Stimulated activated CD4-positive, alpha-beta T cell treated with anti-CD3 and anti-CD28 coated beads, TNF-alpha, amount 100 ng/mL, for 24 hours (primary cell): Measurements from ENCODE around the gene FGD3.
"Not testable (repeated sequence)": the region's sequence is repeated elsewhere in the genome, so short reads cannot be mapped to it uniquely, and the experiment has no call there.

Source experiments
- DNase-seq, 3 experiments: peaks; one replicate each; pipeline ENCODE4 v3.0.0-alpha.2; 2020; ENCODE audit warnings: low read depth in 3 of 3

Gene FGD3

DNA sequence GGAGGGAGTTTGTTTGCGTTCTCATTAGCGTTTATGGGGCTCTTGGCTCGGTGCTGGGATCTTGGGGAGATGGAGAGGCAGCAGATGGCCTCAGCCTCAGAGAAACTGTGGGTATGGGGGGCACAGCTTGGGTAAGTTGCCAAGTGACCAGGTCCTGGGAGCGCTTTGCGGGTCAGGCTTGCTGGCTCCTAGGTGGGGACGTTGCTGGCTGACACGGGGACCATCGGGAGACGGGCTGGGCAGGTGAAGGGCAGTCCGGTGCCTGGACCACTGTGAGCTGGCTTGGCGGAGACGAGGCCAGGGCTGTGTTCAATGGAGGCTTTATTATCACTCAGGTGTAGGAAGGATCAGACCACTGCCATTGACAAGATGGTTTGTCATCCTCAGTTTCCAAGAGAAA, 30.0 kb downstream of the FGD3 start:
- no peak for DNase-seq

DNA sequence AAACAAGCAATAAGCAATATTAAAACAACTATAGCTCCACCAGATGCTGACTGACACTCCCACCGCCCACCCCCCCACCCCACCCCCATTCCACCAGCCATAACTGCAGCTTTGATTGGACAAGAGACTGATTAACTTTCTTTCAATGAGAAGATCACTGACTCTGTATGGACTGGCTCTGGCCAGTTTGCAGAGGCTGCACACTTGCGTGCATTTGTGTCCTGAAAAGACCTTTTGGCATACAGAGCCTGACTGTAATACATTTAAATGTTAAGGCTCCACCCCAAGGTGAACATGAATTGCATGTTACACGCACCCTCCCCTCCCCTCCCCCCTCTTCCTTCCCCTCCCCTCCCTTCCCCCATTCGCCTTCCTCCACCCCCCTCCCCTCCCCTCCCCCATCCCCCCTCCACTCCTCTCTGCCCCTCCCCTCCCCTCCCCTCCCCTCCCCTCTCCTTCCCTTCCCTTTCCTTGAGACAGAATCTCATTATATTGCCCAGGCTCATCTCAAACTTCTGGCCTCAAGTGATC, 31.1 kb downstream of the FGD3 start:
- no peak for DNase-seq

- DNase-seq = no peak
These were observed 32.1 kb downstream of the FGD3 start for GRCh38 chr9:92979283-92980056.

DNA sequence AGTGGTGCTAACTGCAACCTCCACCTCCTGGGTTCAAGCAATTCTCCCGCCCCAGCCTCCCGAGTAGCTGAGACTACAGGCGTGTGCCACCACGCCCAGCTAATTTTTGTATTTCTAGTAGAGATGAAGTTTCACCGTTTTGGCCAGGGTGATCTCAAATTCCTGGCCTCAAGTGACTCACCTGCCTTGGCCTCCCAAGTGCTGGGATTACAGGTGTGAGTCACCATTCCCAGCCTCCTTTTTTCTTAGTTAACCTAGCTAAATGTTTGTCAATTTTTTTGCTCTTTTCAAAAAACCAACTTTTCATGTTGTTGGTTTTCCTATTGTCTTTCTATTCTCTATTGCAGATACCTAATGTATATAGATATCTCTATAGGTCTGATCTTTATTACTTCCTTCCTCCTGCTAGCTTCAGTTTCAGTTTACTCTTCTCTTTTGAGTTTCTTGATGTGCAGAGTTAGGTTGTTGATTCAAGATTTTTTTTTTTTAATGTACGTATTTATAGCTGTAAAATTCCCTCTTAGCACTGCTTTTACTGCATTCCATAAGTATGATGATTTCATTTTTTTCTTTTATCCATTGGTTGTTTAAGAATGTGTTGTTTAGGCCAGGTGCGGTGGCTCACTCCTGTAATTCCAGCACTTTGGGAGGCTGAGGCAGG, 32.9 kb downstream of the FGD3 start:
- no peak for DNase-seq

- no peak for DNase-seq
These were observed 34.8 kb downstream of the FGD3 start for GRCh38 chr9:92982130-92982529.

- no peak for DNase-seq
These were observed 36.8 kb downstream of the FGD3 start for GRCh38 chr9:92983984-92984589.

DNA sequence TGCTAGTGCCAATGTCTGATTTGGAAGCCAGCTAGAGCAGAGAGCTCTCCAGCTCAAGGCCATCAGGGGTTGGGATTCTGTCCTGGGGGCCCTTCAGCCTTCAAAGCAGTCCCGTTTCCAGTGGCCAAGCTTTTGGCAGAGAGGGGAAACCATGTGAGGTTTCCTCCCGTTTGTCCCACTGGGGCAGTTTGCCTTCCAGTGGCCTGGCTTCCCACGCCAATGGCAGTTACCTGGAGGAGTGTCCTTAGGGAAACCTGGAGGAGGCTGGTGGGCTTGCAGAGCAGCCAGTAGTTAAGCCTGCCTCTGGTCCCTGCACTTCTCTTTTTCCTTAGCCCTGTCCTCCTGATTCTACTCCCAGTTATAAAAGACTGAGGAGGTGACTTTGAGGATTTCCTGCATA, 37.7 kb downstream of the FGD3 start:
- DNase-seq = no peak

- peak in 2 of 3 experiments; percentile 38 to 40 for DNase-seq
These were observed 39.1 kb downstream of the FGD3 start for GRCh38 chr9:92986176-92987119.

- DNase-seq = no peak
These were observed 41.0 kb downstream of the FGD3 start for GRCh38 chr9:92988215-92988768.

DNA sequence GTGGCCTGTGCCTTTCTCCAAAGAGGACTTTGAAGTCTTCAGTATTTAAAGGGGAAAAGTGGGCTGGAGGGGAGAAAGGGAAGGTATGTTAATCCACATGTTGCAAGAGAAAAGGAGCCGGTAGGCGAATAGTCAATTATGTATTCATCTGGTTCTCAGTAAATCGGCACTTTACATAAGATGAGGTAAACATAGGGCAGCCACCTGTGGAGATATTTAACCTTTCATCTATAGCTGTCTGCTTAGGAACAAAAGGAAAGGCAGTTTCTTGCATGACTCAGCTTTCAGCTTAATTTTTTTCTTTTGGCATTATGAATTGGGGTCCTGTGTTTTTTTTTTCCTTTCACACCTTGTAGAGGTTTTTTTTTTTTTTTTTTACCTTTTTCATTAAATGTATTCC, 42.2 kb downstream of the FGD3 start:
- no peak for DNase-seq

GRCh38 chr9:92990461-92990860, 43.1 kb downstream of the FGD3 start:
- DNase-seq = no peak

GRCh38 chr9:92992549-92992948, 45.2 kb downstream of the FGD3 start:
- DNase-seq = no peak

GRCh38 chr9:92998871-92999270, 51.5 kb downstream of the FGD3 start:
- DNase-seq = not testable (repeated sequence)

- no peak for DNase-seq
These were observed 53.7 kb downstream of the FGD3 start for GRCh38 chr9:93001031-93001430.

- no peak for DNase-seq
These were observed 55.4 kb downstream of the FGD3 start for GRCh38 chr9:93002700-93003099.

- peak; percentile 49 to 63 (median 54) for DNase-seq
These were observed 56.5 kb downstream of the FGD3 start for GRCh38 chr9:93003552-93004407.

DNA sequence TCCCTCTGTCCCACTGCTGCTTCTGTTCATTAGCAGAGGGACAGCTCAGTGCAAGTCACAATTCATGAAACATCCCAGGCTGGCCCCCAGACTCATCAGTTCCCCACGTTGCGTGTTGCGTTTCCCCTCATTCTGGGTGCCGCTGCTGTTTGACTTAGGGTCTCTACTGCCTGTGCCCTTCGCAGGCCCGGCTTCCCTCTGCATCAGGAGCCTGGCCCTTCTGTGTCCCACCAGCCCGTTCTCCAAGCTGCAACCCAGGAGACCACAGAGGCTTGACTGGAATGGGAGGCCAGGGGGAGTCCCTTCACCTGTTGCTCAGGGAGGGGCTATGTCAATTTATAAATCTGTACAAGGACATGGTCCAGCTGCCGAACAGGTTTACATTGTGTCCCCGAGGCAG, 57.2 kb downstream of the FGD3 start:
- DNase-seq = no peak

GRCh38 chr9:93005876-93006275, 58.6 kb downstream of the FGD3 start:
- no peak for DNase-seq

DNA sequence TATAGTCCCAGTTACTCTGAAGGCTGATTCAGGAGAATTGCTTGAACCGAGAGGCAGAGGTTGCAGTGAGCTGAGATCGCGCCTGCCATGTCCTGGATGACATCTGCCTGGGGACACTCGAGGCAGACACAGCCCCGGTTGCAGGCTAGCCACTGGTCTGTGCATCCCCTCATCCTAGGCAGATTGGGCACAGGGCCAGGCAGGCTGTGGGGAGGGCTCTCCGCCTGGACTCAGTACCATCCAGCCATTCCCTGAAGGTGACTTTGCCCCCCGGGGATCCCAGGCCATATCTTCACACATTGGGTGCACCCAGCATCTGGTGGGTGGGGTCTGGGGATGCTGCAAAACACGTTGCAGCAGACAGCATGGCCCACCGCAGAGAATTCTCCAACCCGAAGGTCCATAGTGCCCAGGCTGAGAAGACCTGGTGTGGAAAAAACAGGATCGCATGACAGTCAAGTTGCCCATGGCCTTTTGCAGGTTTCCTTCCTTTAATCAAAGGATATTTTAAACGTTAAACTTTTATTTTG, 60.3 kb downstream of the FGD3 start:
- no peak for DNase-seq

DNA sequence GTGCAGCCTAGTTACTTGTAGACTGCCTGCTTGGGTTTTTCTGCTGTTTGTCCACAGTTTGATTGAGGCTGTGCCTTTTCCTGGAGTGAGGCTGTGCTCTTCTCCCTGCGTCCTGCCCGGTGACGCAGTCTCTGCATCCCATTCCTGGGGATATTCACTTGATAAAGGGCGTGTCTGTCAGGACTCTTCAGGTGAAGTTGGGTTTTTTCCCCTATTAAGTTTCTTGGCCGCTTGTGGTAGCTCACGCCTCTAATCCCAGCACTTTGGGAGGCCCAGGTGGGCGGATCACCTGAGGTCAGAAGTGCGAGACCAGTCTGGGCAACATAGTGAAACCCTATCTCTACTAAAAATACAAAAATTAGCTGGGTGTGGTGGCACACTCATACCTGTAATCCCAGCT, 61.1 kb downstream of the FGD3 start:
- DNase-seq = no peak
